ENCODE results near the gene GSTM2. TPM values are rescaled to one million over a fixed set of nuclear protein-coding genes. Genes with fewer than 3 reads are reported as not detected.
"Not testable (repeated sequence)": the region's sequence is repeated elsewhere in the genome, so short reads cannot be mapped to it uniquely, and the experiment has no call there.

The GSTM2 gene
- total and polyA plus RNA-seq, 4 donors: 7.1 to 15.1 (median 7.9) TPM

DNA sequence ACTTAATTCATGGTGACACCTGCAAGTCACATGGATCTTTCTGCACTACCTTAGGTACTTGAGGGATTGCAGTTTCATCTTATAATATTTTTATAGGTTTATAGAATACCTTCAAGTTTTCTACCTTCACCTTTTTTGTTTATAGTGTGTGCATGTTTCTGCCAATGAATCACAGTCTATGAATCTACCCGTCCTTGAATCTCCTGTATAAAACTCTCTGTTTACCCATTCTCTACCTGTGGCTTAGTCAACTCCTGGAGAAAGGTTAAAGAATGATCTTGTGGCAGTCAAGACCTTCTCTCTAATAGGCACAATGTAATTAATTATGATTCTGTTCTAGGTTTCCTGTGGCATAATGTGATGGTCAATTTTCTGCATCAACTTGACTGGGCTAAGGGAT is 3.2 kb upstream of the GSTM2 start:
- no peak for TF ChIP-seq GABPA (IDR thresholded peaks at IDR 0.05 in 1 of 2, conservative IDR thresholded peaks at IDR 0.05 in 1 of 2)
- TF ChIP-seq NR2F2 (IDR thresholded peaks at IDR 0.05): no peak
- no peaks in the 10 kb centered on the region for H3K9me3 ChIP-seq (ENCODE audit: control insufficient read depth in 4 of 4, low read length in 3 of 4)
- DNase-seq (ENCODE audit: low spot score): no peak
- no peak overlapping the region for H3K9ac ChIP-seq (ENCODE audit: low read depth in 1 of 2, low read length in 2 of 2)
- no peaks in the 10 kb centered on the region for H3K27me3 ChIP-seq (ENCODE audit: control insufficient read depth in 4 of 4, insufficient read depth in 4 of 4, low read length in 3 of 4)
- WGBS: 93% methylated on average over 1 of the region's 1 CpG
- peaks cover 0 to 5% (median 0%) of the 10 kb centered on the region in 4 donors for H3K4me1 ChIP-seq (ENCODE audit: control insufficient read depth in 4 of 4, insufficient read depth in 4 of 4, low read length in 3 of 4)
- H3K4me3 ChIP-seq (ENCODE audit: low read depth in 1 of 3, low read length in 3 of 3): no peak overlapping the region
- no peak overlapping the region for H3K27ac ChIP-seq (ENCODE audit: low read depth in 1 of 2, low read length in 2 of 2)
- H3K36me3 ChIP-seq (ENCODE audit: control insufficient read depth in 4 of 4, insufficient read depth in 3 of 4, low read depth in 1 of 4, low read length in 3 of 4): peaks cover 0 to 15% (median 7%) of the 10 kb centered on the region in 4 donors

- H3K27ac ChIP-seq (ENCODE audit: low read depth in 1 of 2, low read length in 2 of 2): no peak overlapping the region
- TF ChIP-seq, protein P1, sequence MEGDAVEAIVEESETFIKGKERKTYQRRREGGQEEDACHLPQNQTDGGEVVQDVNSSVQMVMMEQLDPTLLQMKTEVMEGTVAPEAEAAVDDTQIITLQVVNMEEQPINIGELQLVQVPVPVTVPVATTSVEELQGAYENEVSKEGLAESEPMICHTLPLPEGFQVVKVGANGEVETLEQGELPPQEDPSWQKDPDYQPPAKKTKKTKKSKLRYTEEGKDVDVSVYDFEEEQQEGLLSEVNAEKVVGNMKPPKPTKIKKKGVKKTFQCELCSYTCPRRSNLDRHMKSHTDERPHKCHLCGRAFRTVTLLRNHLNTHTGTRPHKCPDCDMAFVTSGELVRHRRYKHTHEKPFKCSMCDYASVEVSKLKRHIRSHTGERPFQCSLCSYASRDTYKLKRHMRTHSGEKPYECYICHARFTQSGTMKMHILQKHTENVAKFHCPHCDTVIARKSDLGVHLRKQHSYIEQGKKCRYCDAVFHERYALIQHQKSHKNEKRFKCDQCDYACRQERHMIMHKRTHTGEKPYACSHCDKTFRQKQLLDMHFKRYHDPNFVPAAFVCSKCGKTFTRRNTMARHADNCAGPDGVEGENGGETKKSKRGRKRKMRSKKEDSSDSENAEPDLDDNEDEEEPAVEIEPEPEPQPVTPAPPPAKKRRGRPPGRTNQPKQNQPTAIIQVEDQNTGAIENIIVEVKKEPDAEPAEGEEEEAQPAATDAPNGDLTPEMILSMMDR (IDR thresholded peaks at IDR 0.05; ENCODE audit: low read depth, low read length, missing input control): no peak
- H3K27me3 ChIP-seq (ENCODE audit: control insufficient read depth in 4 of 4, insufficient read depth in 4 of 4, low read length in 3 of 4): no peaks in the 10 kb centered on the region
- H3K9me3 ChIP-seq (ENCODE audit: control insufficient read depth in 4 of 4, low read length in 3 of 4): no peaks in the 10 kb centered on the region
- no peak overlapping the region for H3K9ac ChIP-seq (ENCODE audit: low read depth in 1 of 2, low read length in 2 of 2)
- peaks cover 0 to 2% (median 0%) of the 10 kb centered on the region in 4 donors for H3K36me3 ChIP-seq (ENCODE audit: control insufficient read depth in 4 of 4, insufficient read depth in 3 of 4, low read depth in 1 of 4, low read length in 3 of 4)
- peaks cover 0 to 3% (median 0%) of the 10 kb centered on the region in 4 donors for H3K4me1 ChIP-seq (ENCODE audit: control insufficient read depth in 4 of 4, insufficient read depth in 4 of 4, low read length in 3 of 4)
- WGBS: 45% methylated on average over 26 of the region's 26 CpGs
- H3K4me3 ChIP-seq (ENCODE audit: low read depth in 1 of 3, low read length in 3 of 3): peak overlapping the region in 2 of 3 donors; percentile 23 to 49
- DNase-seq (ENCODE audit: low spot score): no peak
Measured at GRCh38 chr1:109668123-109668775, 392 bp downstream of the GSTM2 start.

- Histone ChIP-seq H3K27ac (ENCODE audit: low read depth in 1 of 2, low read length in 2 of 2) (no peak overlapping the region), H3K9ac (ENCODE audit: low read depth in 1 of 2, low read length in 2 of 2) (no peak overlapping the region), H3K36me3 (ENCODE audit: control insufficient read depth in 4 of 4, insufficient read depth in 3 of 4, low read depth in 1 of 4, low read length in 3 of 4) (peaks cover 0 to 2% (median 0%) of the 10 kb centered on the region in 4 donors), H3K27me3 (ENCODE audit: control insufficient read depth in 4 of 4, insufficient read depth in 4 of 4, low read length in 3 of 4) (no peaks in the 10 kb centered on the region), H3K4me3 (ENCODE audit: low read depth in 1 of 3, low read length in 3 of 3) (no peak overlapping the region), H3K9me3 (ENCODE audit: control insufficient read depth in 4 of 4, low read length in 3 of 4) (no peaks in the 10 kb centered on the region), H3K4me1 (ENCODE audit: control insufficient read depth in 4 of 4, insufficient read depth in 4 of 4, low read length in 3 of 4) (peaks cover 0 to 3% (median 0%) of the 10 kb centered on the region in 4 donors)
- DNase-seq (ENCODE audit: low spot score): no peak
- 92% methylated on average over 22 of the region's 22 CpGs for WGBS
- TF ChIP-seq, protein P1 (IDR thresholded peaks at IDR 0.05; ENCODE audit: low read depth, low read length, missing input control): no peak
- TF ChIP-seq HNF4A (conservative IDR thresholded peaks at IDR 0.05) (no peak), ZBTB33 (IDR thresholded peaks at IDR 0.05) (no peak), EGR1 (IDR thresholded peaks at IDR 0.05; ENCODE audit: low read depth in 2 of 2) (no peak), FOXA2 (IDR thresholded peaks at IDR 0.05) (no peak), YY1 (IDR thresholded peaks at IDR 0.05) (no peak), GABPA (IDR thresholded peaks at IDR 0.05 in 1 of 2, conservative IDR thresholded peaks at IDR 0.05 in 1 of 2) (no peak), SP1 (IDR thresholded peaks at IDR 0.05) (no peak), NR2F2 (IDR thresholded peaks at IDR 0.05) (no peak), JUND (IDR thresholded peaks at IDR 0.05) (no peak), HNF4G (IDR thresholded peaks at IDR 0.05) (no peak), FOXA1 (IDR thresholded peaks at IDR 0.05) (no peak), RAD21 (IDR thresholded peaks at IDR 0.05) (no peak)
- TF ChIP-seq, protein P2, sequence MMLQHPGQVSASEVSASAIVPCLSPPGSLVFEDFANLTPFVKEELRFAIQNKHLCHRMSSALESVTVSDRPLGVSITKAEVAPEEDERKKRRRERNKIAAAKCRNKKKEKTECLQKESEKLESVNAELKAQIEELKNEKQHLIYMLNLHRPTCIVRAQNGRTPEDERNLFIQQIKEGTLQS (IDR thresholded peaks at IDR 0.05): no peak
Measured at GRCh38 chr1:109669246-109669948, 1.5 kb downstream of the GSTM2 start.

GRCh38 chr1:109669949-109670302 is 2.1 kb downstream of the GSTM2 start:
- not testable (repeated sequence) for H3K27me3 ChIP-seq (ENCODE audit: control insufficient read depth in 4 of 4, insufficient read depth in 4 of 4, low read length in 3 of 4); H3K36me3 ChIP-seq (ENCODE audit: control insufficient read depth in 4 of 4, insufficient read depth in 3 of 4, low read depth in 1 of 4, low read length in 3 of 4); DNase-seq (ENCODE audit: low spot score); H3K9ac ChIP-seq (ENCODE audit: low read depth in 1 of 2, low read length in 2 of 2); H3K4me1 ChIP-seq (ENCODE audit: control insufficient read depth in 4 of 4, insufficient read depth in 4 of 4, low read length in 3 of 4); H3K27ac ChIP-seq (ENCODE audit: low read depth in 1 of 2, low read length in 2 of 2); H3K4me3 ChIP-seq (ENCODE audit: low read depth in 1 of 3, low read length in 3 of 3); H3K9me3 ChIP-seq (ENCODE audit: control insufficient read depth in 4 of 4, low read length in 3 of 4)
- 86% methylated on average over 5 of the region's 5 CpGs for WGBS

All from liver (tissue), 9 donors.